CMK (cell line): Measurements from ENCODE around the gene MPP3.

Source experiments
- DNase-seq: peaks from one replicate; pipeline ENCODE4 v3.0.0-alpha.2; 2010; ENCODE audit warnings: low read depth

MPP3 gene

DNA sequence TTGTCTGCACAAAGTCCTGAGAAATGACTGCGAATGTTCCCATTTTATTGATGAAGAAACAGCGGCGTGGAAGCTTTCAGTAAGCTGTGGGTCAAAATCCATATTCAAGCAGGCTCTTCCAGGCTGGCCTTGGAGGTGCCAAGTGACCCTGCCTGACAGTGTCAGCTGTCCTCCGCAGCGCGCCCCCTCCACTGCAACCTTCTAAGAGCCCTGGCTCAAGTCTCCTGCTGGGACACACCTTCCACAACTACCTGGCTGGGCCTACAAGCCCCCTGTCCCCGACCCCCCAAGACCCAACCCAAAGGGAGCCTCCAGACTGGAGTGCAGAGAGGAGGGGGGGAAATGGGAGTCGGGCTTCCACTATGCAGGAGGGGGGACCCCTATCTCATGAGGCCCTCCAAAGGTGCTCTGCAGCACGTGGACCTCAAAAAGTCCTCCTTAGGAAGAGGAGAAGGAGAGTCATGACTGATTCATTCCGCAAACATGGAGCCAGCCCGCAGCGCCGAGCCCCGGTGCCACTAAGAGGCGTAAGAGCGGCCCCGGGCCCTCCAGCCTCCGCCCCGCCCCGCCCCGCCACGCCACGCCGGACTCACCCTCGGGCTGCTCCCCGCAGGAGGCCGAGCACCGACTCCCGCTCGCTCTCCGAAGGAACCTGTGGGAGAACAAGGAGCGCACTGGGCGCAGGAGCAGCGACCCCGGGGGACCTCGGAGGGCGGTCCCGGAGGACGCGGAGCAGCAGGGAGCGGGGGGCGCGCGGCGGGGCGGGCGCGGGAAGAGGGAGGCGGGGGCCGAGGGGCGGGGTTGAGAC is 574 bp downstream of the MPP3 start:
- DNase-seq = no peak

DNA sequence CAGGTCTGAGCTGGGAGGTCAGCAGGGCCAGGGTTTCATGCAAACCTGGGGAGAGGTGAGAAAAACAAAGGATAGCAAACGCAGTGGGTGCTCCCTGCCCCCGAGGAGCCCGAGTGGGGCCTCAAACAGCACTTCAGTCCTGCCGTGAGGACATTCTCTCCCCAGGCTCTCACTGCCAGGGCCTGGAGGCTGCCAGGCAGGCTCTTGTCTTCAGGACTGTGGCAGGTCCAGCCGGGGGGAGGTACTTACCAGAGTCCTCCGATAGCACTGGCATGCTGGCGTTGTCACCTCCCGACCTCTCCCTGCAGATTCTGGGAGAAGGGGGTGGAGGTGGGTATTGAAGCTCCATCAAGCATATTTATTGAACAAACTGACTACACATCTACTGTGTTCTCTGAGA is 1.3 kb downstream of the MPP3 start:
- no peak for DNase-seq

DNA sequence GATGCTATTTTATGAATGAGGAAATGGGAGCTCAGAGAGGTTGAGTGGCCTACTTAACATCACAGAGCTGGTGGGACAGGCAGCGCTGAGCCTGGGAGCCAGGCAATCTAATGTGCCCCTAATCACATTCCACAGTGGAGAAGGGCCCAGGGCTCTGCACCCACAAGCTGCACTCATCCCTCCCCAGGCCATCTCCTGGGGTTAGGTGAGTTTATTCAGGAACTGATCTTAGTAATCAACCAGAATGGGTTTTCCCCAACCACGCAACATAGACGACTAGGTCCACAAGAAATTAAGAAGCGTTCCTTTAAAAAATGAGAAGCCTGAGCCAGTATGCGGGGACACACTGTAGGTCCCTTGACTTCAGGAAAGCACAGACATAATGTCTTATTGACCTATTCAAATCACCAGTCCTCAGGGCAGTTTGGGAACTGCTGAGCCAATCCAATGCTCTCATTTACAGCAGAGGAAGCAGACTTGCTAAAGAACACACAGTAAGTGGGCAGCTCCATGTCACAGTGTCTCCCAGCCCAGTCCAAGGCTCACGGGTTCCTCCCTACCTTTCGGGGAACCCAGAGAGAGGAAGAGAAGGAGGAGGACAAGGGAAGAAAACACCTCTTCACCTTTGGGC is 2.3 kb downstream of the MPP3 start:
- DNase-seq = no peak

DNA sequence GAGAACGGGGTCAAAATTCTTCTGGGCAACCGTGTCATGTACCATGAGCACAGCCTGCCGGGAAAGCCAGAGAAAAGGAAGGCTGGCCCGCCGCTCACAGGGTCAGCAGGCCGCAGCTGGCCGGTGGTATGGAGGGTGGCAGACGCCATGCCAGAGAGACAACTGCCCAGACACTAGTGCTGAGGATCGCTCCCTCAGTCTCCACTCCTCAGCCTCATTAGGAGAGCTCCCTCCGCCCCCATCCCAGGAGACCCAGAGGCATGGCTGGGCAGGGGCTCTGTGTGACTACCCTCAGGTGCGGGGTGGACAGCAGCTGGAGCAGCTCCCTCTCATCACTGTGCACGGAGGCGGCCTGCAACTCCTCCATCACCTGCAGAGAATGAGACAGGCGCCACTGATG is 3.2 kb downstream of the MPP3 start:
- DNase-seq = no peak

DNA sequence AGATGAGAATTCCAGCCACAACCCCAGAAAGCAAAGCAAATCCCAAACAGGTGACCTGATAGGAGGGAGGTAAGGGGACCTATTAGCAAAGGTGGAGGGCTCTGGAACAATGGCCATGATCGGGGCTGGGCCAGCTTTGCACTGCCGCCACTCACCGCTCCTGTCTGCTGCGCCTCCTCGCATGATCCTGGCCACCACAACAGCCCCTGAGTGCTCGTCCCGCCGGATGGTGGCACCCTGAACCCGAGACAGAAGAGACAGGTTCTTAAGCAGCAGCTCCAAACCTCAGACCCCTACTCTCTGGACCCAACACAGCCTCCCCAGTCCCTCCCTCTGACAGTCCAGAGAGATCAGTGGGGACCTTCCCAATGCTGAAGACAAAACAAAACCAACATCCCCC is 5.3 kb downstream of the MPP3 start:
- no peak for DNase-seq

DNA sequence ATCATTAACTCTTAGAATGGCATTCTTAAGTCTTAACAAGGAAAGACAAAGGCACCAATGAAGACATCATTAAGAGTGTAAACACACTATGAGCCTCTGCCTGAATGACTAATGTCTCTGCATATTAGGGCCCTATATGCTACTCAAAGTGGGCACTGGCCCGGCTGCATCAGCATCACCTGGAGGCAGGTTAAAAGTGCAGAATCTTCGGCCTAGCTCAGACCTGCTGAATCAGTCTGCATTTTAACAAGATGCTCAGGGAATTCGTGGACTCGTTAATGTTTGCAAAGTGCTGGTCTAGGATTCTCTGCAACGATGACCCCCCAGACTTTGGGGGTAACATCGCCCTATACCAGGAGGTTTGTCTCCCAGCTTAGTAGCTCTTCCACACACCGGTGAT is 6.7 kb downstream of the MPP3 start:
- DNase-seq = no peak

DNA sequence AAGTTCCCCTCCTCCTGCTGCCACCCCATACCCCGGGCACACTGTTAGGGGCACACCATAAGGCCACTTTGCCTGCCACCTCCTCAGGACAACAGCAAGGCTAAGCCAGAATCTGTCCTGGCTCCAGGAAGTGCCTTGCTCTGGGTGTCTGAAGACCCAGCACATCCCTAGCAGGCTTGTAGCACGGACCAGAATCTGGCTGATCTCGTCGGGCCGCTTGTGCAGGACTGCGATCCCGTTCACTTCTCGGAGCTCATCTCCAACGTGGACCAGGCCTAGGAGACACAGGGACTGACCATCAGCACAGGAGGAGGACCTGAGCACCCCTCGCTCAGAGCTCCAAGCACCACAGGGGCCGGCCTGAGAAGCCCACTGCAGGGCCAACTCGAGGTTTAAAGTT is 7.4 kb downstream of the MPP3 start:
- no peak for DNase-seq

DNA sequence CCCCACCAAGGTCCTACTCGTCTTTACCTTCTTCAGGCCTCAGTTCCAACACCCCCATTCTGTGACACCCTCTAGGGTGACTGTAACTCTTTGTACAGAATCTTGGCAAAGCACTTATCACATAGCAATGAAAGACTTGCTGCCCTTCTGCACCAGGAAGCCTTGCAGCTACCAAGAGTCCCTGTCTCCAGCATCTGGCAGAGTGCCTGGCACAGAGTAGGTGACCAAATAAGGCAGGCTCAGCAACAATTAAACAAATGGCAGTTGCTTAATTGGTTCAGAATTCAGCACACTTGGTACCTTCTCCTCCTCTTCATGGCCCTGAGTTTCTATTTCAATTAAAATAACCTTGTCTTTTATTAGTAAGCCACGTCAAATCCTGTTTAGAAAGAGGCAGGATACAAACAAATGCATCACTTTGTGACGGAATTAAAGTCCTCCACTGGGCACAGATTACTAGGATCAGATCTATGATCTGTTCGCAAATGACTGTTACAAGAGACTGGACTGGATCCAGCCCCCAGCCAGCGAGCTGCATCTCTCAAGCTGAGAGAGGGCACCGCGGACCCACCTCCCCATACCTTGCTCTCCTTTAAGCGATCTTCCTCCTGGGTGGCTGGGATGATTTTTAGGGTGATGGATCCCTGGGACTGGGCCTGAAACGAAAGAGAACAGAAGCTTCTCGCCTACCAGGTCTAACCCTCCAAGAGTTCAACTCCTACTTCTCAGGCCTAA is 9.4 kb downstream of the MPP3 start:
- no peak for DNase-seq

DNA sequence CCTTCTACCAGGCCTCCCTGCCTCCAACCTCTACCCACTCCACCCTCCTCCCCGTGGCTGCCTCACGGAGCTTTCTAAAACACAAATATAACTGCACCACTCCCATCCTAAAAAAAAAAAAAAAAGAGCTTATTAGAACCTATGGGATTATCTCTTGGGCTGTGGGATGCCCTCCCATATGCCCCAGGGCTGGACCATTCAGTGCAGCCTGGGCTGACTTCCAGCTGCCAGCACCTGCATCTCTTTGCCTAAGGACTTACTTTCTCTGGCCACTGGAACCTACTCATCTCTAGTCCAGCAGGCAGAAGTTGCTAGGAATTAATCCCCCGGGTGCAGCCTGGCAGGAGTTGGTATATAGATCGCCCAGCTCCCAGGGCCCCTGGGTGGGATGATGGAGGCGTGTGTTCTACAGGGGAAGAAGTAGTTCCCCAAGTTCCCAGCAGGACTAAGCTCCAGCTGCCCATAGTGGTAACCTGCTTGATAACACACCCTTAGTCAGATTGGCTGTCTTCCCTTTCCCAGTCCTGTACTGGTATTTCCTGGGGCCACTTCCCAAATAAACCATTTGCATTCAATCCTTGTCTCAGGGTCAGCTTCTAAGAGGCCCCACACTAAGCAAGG is 10.3 kb downstream of the MPP3 start:
- DNase-seq = no peak

DNA sequence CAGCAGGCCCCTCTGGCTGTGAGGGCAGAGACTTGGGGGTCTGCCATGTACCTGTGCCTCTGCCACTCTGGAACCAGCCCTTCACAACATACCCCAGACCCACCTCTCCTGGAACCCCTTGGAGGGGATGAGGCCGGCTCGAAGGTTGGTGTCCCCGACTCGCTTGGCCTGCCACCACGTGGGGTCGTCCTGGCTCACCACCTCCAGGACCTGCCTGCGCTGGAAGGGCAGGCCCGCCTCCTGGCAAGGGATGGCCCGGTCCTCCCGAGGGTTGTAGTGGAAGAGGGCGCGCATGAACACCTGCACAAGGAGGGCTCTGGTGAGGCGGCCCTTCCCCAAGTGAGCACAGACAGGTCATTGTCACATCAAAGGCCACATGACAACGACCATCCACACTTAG is 12.2 kb downstream of the MPP3 start:
- no peak for DNase-seq

DNA sequence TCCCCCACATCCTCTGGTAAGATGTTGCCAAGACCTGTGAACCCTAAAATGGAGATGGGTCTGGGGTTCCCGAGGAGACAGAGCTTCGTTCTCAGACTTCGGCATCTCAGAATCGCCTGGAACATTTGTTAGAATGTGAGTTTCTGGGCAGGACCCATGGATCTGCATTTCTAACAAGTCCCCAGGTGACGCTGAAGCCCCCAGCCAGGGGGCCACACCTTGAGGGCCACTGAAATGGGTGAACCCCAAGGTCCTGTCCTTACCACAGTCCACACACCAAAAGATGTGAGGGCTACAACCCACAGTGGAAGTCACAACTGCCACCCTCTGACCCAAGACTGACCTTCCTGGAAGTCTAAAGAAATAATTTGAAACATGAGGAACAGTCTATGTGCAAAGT is 14.0 kb downstream of the MPP3 start:
- DNase-seq = no peak

DNA sequence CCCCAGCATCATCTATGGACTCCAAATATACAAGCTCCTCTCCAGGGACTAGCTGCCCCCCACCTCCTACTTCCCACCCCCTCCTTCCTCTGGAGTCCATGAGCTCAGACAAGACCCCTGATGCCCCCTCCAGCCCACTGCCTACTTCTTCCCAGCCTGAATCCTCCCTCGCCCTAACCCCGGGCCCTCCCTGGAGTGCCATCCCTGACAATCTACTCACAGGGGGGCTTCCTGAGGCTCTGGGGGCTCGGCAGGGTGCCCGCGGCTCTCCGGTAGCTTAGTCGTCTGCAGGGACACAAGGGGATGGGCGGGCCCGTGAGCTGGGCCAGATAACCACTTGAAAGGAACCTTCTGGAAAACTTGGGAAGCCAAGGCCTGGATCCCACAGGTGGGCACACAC is 15.1 kb downstream of the MPP3 start:
- DNase-seq = no peak

DNA sequence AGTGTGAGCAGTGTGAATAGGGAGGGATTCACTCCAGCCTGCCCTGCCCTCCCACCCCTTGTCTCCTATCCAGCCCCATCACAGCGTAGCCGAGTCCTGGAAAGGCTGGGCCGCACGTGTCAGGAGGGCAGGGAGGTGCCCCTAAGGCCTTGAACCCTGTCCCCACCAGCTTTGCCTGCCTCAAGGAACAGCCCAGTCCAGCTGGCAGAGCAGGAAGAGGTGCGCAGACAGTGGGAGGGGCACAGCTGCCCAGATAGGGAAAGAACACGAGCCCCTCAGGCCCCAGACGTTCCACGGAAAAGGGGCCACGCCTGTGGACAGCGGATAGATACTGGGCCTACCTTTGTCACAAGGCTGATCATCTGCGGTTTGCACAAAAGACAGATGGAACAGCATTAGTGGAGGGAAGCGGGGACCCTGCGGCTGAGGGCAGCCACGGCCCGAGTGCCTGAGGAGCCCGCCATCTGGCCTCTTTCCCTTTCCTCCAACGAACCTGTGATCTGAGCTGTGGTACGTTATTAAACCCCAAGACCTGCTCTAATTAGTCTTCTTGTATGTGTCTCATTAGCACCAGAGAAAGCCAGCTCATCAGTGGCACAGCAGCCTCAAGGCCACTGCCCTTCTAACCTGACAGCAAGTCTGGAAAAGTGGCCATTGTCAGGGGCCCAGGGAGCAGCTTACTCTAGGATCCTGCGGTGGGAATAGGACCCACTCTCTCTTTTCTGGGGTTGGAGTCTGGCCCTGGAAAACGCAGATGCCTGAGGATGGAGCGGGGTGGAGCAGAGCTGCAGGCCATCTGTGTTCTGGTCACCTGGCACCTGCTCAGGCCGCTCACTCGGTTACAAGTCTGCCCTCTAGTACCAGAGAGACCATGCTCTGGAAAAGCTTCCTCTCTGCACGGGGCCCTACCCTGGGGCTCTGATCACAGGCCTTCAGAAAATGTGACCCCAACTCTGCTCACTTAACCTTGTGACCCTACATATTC is 16.3 kb downstream of the MPP3 start:
- no peak for DNase-seq

DNA sequence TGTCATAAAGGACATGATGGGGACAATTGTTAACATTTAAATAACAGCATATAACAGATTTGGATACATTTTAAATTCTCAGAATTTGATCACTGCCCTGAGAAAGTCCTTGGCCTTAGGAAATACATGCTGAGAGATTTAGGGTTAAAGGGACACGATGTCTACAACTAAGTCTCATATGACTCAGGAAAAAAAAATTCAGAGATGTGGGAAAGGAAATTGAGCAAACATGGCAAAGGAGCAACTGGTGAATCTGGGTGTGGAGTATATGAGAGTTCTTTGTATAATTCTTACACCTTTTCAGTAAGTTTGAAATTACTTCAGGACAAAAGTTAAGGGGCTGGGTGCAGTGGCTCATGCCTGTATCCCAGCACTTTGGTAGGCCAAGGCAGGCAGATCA is 18.2 kb downstream of the MPP3 start:
- DNase-seq = no peak

DNA sequence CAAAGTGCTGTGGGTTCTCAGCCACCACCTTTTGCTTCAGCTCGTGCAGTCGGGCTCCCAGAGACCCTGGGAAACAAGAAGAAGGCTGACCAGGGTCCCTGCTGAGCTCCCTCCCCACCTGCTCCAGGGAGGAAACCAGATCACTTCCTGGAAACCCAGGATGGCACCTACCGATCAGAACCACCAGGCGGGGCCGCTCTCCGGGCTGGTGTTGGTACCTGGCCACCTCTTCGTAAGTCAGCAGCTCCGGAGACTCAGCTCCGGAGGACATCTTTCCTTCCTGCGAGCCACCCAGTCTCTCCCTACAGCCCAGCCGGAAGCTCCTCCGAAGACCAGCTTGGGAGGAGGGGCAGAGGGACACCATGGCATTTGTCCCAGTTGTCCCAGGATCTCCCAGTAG is 18.9 kb downstream of the MPP3 start:
- DNase-seq = no peak

DNA sequence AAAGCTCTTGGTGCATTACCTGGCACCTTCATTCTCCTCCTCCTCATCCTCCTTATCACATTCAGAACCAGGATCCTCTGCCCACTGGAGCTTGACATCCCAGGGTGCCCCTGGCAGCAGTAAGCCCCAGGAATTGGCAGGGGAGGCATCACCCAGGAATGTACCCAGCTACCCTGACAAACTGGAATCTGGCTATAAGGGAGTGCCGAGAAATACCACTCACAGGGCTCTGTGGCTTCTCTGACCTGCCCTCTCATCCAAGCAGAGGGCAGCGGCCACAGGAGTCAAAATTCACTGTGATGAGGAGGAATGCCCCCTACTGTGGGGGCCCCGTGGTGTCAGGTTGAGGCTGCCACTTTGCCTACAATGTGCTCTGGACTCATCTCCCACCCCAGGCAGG is 19.6 kb downstream of the MPP3 start:
- DNase-seq = no peak

DNA sequence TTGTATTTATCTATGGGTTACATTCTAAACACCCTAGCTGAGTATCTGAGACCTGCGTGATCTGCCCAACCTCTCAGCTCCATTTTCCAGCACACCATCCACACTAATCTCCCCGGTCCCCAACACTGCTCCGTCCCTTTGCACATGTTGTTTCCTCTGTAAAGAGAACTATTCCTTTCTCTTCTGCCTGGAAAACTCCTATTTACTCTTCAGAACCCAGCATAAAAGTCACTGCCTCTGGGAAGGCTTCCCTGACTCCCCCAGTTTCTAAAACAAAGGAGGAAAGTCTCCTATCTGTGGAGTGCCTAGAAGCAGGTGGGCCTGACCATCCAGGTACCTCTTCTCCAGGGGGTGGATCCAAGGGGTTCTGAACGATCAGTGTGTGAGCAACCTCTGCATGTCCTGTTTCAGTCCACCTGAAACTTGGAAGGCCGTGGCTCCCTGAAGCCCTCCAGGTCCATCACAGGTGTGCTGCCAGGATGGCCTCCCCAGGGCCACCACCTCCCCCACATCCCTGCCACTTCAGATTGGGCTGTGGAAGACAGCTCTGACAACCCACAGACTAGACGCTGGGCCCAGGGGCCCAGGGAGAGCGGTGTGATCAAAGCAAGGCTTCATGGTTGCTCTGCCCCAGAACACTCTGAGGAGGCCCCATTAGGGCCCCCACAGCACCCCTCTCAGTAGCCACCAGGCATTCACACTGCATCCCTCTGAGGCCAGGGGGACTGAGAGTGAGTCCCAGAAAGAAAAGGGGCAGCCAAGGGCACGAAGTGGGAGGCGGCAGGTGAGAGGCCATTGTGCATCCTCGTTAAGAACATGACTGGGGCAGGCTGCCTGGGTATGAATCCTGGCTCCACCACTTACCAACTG is 20.3 kb downstream of the MPP3 start:
- no peak for DNase-seq

DNA sequence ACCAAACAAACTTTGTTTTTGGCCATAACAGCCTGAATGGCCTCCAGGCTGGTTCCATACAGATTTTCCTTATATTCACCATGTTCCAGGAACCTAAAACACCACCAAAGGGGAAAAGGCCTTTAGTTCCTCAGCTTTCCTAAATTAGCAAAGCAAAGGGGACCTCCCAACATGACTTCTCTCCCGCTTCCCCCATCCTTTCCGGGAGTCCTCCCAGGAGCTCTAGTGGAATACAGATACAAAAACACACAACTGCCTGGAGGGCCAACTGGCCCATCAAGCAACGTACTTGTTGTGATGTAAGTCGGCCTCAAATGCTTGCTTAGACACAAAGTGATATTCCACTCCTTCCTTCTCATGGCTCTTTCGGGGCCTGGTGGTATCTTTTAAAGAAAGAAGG is 22.1 kb downstream of the MPP3 start:
- no peak for DNase-seq

DNA sequence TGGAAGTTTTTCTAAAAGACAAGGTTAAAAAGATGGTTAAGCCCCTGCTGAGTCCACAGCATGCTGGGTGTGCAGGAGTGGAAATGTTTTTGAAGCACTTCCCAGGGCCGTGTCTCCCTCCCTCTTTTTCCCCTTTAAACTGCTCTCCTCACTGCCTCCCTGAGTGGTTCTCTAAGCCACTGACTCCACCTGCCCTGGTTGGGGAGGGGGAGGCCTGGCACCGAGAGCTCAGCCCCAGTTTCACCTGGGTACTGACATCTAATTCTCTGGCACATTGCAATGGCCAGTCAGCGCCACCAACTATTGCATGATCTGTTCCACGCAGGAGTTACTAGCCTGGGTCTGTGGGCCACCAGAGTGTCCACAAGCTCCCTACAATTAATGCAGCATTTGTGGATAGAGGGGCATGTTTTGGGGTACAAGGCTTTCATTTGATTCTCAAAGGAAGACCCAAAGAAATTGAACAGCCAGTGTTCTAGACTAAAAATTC is 22.7 kb downstream of the MPP3 start:
- DNase-seq = no peak

DNA sequence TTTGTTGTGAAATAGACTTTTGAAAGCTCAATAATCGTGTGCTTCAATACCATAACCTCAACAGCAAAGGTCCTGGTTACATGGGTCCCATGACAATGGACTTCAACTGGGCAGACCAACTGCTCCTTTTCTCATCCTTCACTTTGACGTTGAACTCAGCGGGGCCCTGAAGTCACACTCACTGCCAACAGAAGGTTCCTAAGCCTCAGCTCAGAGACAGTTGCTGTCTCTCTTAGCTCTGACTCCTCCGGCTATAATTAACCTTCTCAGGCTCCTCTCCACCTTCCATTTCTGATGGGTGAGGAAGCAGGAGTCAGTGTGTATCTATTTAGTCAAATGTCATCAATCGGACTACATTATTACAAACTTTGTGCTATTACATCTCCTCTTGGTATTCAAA is 23.8 kb downstream of the MPP3 start:
- DNase-seq = no peak

DNA sequence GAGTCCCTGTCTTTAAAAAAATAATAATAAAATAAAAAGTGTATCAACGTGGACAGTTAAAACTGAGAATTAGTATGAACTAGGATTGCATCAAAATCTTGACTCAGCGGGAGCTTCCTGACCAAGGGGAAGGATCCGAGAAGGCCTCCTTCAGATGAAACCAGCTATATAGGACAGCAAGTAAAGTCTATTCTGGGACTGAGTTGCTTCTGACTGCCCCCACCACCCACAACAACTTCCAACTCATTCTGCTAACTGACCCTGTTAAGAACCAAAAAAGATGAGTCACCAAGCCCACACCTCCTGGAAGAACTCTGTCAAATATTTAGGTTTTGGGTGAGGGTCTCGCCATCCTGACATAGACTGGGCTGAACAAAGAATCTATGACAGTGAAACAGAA is 24.9 kb downstream of the MPP3 start:
- no peak for DNase-seq
